Pancreas (tissue), 10 donors: ENCODE measurements around the gene WNK3. TPM values are rescaled to one million over a fixed set of nuclear protein-coding genes. Genes with fewer than 3 reads are reported as not detected.
A peak's percentile ranks its signal among the peaks of the same experiment; 100 is the strongest.

Source experiments
- ATAC-seq, 4 donors: fragments of 200-7000 bp; cut with Tn5 transposase; one replicate each; pipeline versions ENCODE4 v1.8.0 to v1.9.1; 2020; ENCODE audit warnings: mild to moderate bottlenecking in 4 of 4, moderate library complexity in 4 of 4
- DNase-seq, 6 donors: peaks; one replicate each; pipeline ENCODE4 v3.0.0-alpha.2; 2020
- FAIRE-seq: peaks from 2 replicates; lab custom pipeline; 2012; peaks lifted over from hg19 to GRCh38; lab: Jason Lieb, UNC
- H3K27ac ChIP-seq, 4 donors: fragments of 200-600 bp; sonication (generic); 1 replicate in 3 of 4; 2 replicates in 1 of 4; pipeline versions ENCODE4 v1.5.0 to v1.8.0; 2020
- H3K27me3 ChIP-seq, 4 donors: fragments of 200-600 bp; one replicate each; pipeline ENCODE4 v1.8.0; 2021
- H3K36me3 ChIP-seq, 3 donors: fragments of 200-600 bp; sonication (generic) in 1 of 3; one replicate each; pipeline versions ENCODE4 v1.5.0 to v1.8.0; 2020 to 2021
- H3K4me1 ChIP-seq, 3 donors: fragments of 200-600 bp; one replicate each; pipeline ENCODE4 v1.8.0; 2021
- H3K4me3 ChIP-seq, 4 donors: fragments of 200-600 bp; sonication (generic) in 2 of 4; one replicate each; pipeline versions ENCODE4 v1.5.0 to v1.8.0; 2020 to 2021
- H3K9me3 ChIP-seq, 4 donors: fragments of 200-600 bp; one replicate each; pipeline ENCODE4 v1.8.0; 2021
- CTCF ChIP-seq, 4 donors: fragments of 200-600 bp; sonication (generic) in 3 of 4; IDR thresholded peaks; one replicate each; pipeline versions ENCODE4 v1.5.0 to v1.8.0; 2021; ENCODE audit warnings: antibody characterized with exemption in 4 of 4
- WGBS, 2 donors: extraction: QIAGEN DNeasy Blood & Tissue Kit; methylation state at CpG; one replicate each; pipeline ENCODE4 v1.1.7; 2013; 5-methylcytosine and 5-hydroxymethylcytosine counted together
- intact Hi-C, 3 donors: fragments of 100-400 bp; cut with DNase I; formaldehyde crosslinking; loops; one replicate each; pipeline versions ENCODE4 v1.11.1 to v1.14.2; 2022
- polyA plus RNA-seq, 2 donors: library from polyadenylated mRNA; stranded (reverse); fragments of 200-250 nt; gene quantifications; one replicate each; pipeline ENCODE4 v1.2.3, GENCODE V29; 2013
- total RNA-seq, 6 donors: library from RNA; stranded (reverse); fragmentation: NEBNext Ultra II Directional in 4 of 6; extraction: Animal tissue kit (Norgen Biotek cat#: 25700) in 4 of 6; gene quantifications; one replicate each; pipeline versions ENCODE4 v1.2.1 to v1.2.4, GENCODE V29; 2021 to 2023
- donor health status: healthy with polysubstance abuse.
- donor health status: DM: no; HTN: no; CAD: no; lungs with moderate emphysema.
- donor health status: DM: no; HTN: no; CAD: no.
- donor health status: control.
- donor health status: control.
- donor health status: Bipolar disorder and iron deficiency.
- donor health status: DM: yes; HTN: yes; CAD: no.
- donor health status: DM: no; HTN: no; CAD: no.
- donor health status: DM: no; HTN: no; CAD: no.
- donor health status: DM: yes; HTN: yes; CAD: no.

Gene WNK3
- total and polyA plus RNA-seq, 8 donors: 0.15 to 1.7 (median 0.88) TPM

GRCh38 chrX:54182194-54182863 lies 175.5 kb downstream of the WNK3 start:
- H3K9me3 ChIP-seq: no peaks in the 10 kb centered on the region
- no peaks in the 10 kb centered on the region for H3K36me3 ChIP-seq
- intact Hi-C loops: no loop called here
- DNase-seq (peak; percentile 47 to 86 (median 66)), ATAC-seq (peak; percentile 74 to 85 (median 82)), FAIRE-seq (no peak)
- peak overlapping the region; percentile 53 to 72 (median 68) for H3K4me3 ChIP-seq
- H3K27ac ChIP-seq: peak overlapping the region; percentile 57 to 76 (median 76)
- no peaks in the 10 kb centered on the region for H3K27me3 ChIP-seq
- no peak for TF ChIP-seq CTCF (IDR thresholded peaks at IDR 0.05)
- H3K4me1 ChIP-seq: peaks cover 0 to 3% (median 0%) of the 10 kb centered on the region in 3 donors
- WGBS, 2 donors: 1 to 40% methylated on average over 31 to 36 of the region's 36 CpGs

- no peaks in the 10 kb centered on the region for H3K27me3 ChIP-seq
- WGBS, 2 donors: 34 to 42% methylated on average over 4 of the region's 4 CpGs
- no peaks in the 10 kb centered on the region for H3K9me3 ChIP-seq
- H3K27ac ChIP-seq: no peak overlapping the region
- intact Hi-C loops: no loop called here
- DNase-seq (no peak), ATAC-seq (no peak), FAIRE-seq (no peak)
- H3K36me3 ChIP-seq: no peaks in the 10 kb centered on the region
- H3K4me1 ChIP-seq: peaks cover 0 to 3% (median 0%) of the 10 kb centered on the region in 3 donors
- peak overlapping the region in 2 of 4 donors; percentile 70 to 72 for H3K4me3 ChIP-seq
- no peak for TF ChIP-seq CTCF (IDR thresholded peaks at IDR 0.05)
These were observed 176.5 kb downstream of the WNK3 start for GRCh38 chrX:54181202-54181953.

- ATAC-seq (no peak), DNase-seq (no peak), FAIRE-seq (no peak)
- Histone ChIP-seq H3K27me3 (no peaks in the 10 kb centered on the region), H3K4me1 (peaks cover 0 to 3% (median 0%) of the 10 kb centered on the region in 3 donors), H3K9me3 (no peaks in the 10 kb centered on the region), H3K36me3 (no peaks in the 10 kb centered on the region), H3K27ac (no peak overlapping the region), H3K4me3 (no peak overlapping the region)
- TF ChIP-seq CTCF (IDR thresholded peaks at IDR 0.05): no peak
- intact Hi-C loops: no loop called here
- 39 to 42% methylated on average over 4 of the region's 4 CpGs for WGBS, 2 donors
These were observed 177.4 kb downstream of the WNK3 start for GRCh38 chrX:54180403-54180802.

GRCh38 chrX:54178100-54178940 lies 179.5 kb downstream of the WNK3 start:
- Histone ChIP-seq H3K9me3 (no peaks in the 10 kb centered on the region), H3K27me3 (no peaks in the 10 kb centered on the region), H3K27ac (no peak overlapping the region), H3K36me3 (no peaks in the 10 kb centered on the region), H3K4me3 (no peak overlapping the region), H3K4me1 (peaks cover 0 to 3% (median 0%) of the 10 kb centered on the region in 3 donors)
- no peak for FAIRE-seq
- WGBS, 2 donors: 35 to 47% methylated on average over 5 of the region's 5 CpGs
- no peak for DNase-seq
- intact Hi-C loops: no loop called here
- ATAC-seq: peak in 1 of 4 donors; percentile 32
- TF ChIP-seq CTCF (IDR thresholded peaks at IDR 0.05): no peak
